Coronary artery (tissue), 2 donors: ENCODE measurements around the gene ARID5A.

Experiments used
- DNase-seq: peaks from one replicate; pipeline ENCODE4 v3.0.0-alpha.2; 2017; ENCODE audit warnings: low spot score
- H3K27ac ChIP-seq, 2 donors: fragments of 200-600 bp; sonication (generic); one replicate each; pipeline ENCODE4 v1.5.1; 2016 to 2019
- H3K4me3 ChIP-seq: fragments of 200-600 bp; sonication (generic); 2 replicates; pipeline ENCODE4 v1.5.1; 2016; ENCODE audit warnings: mild to moderate bottlenecking, moderate library complexity
- CTCF ChIP-seq: fragments of 200-600 bp; sonication (generic); IDR thresholded peaks from one replicate; pipeline ENCODE4 v1.5.1; 2019; ENCODE audit warnings: antibody characterized with exemption

The ARID5A gene

DNA sequence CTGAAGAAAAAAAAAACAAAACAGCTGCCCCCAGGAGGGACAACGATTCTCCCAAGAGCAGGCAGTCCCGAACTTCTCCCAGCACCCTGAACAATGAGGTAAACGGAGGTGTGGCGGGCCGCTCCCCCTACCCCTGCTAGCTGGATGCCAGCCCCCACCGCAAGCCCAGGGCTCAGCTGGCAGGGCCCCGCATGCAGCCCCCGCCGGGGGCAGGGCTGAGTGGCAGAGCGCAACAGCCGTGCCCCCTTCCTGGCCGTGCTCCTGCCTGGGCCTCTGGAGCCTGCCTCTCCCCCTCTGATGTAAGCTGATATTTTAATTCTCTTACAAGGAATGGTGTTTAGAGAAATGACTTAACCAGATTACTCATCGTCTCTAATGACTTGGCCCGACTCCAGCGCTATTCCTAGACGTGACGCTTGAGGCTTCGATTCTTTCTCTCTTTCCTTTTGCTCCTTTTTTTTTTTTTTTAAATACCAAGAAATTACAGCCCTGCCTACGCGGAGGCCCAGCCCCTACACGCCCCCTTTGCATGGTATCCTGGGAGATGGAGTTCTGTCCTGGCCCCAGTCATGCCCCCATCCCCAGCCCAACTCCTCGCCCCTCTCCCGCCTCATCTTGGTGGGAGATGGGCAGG, 4.6 kb upstream of the ARID5A start:
- peak; percentile 97 for DNase-seq
- peak overlapping the region; percentile 94 to 96 for H3K27ac ChIP-seq
- H3K4me3 ChIP-seq: peak overlapping the region; percentile 53
- no peak for TF ChIP-seq CTCF

DNA sequence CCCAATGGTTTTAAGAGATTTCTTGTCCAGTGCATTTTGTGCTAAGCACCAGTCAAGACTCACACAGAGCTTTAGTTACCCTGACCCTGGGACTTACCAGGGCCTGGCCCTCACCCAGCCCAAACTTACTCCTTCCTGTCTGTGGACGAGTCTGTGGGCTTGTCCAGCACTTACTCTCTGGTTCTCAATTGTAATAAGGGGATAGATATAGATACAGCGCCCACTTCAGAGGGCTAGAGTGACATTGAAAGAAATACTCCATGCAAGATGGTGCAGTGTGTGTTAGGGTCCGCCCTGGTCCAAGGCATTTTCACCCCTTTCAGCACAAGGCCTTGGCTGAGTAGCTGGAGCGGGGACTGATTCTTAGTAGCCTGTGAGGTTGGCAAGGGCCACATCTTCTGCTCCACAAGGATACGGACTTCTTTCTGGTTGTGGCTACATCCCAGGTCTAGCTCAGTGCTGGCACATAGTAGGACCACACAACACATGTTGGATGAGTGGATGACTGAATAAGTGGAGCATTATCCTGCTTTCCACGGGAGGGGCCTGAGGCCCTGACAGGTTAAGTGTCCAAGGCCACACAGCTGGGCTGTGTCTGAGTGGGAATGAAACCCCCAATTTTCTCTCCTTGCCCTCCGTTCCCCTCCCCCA, 3.8 kb upstream of the ARID5A start:
- TF ChIP-seq CTCF: no peak
- DNase-seq: no peak
- H3K27ac ChIP-seq: peak overlapping the region; percentile 94 to 96
- H3K4me3 ChIP-seq: peak overlapping the region; percentile 11

GRCh38 chr2:96533292-96534073, 3.1 kb upstream of the ARID5A start:
- peak overlapping the region; percentile 35 for H3K4me3 ChIP-seq
- no peak for TF ChIP-seq CTCF
- H3K27ac ChIP-seq: peak overlapping the region; percentile 94 to 96
- DNase-seq: peak; percentile 97

- H3K4me3 ChIP-seq: peak overlapping the region; percentile 35
- no peak for TF ChIP-seq CTCF
- peak overlapping the region; percentile 94 to 96 for H3K27ac ChIP-seq
- no peak for DNase-seq
Observed at GRCh38 chr2:96534141-96534540, 2.4 kb upstream of the ARID5A start.

- Histone ChIP-seq H3K27ac (peak overlapping the region; percentile 94 to 96), H3K4me3 (no peak overlapping the region)
- TF ChIP-seq CTCF: no peak
- no peak for DNase-seq
Observed at GRCh38 chr2:96534701-96535181, 1.8 kb upstream of the ARID5A start.

GRCh38 chr2:96535331-96535730, 1.2 kb upstream of the ARID5A start:
- no peak for TF ChIP-seq CTCF
- no peak for DNase-seq
- H3K27ac ChIP-seq: peak overlapping the region in 1 of 2 donors; percentile 94
- H3K4me3 ChIP-seq: no peak overlapping the region
